Jurkat, Clone E6-1 (cell line): ENCODE measurements around the gene HGD.
A peak's percentile ranks its signal among the peaks of the same experiment; 100 is the strongest.
"Not testable (repeated sequence)": the region's sequence is repeated elsewhere in the genome, so short reads cannot be mapped to it uniquely, and the experiment has no call there.

Experiments used
- DNase-seq: peaks from one replicate; pipeline ENCODE4 v3.0.0-alpha.2; 2011; ENCODE audit warnings: low read depth, low spot score
- H3K4me3 ChIP-seq: 2 replicates; pipeline ENCODE4 v1.5.1; 2011; ENCODE audit warnings: mild to moderate bottlenecking, low read length, control low read depth, moderate library complexity

The HGD gene

GRCh38 chr3:120645083-120645845 is 36.8 kb downstream of the HGD start:
- DNase-seq, result no peak

GRCh38 chr3:120642368-120642948 is 39.6 kb downstream of the HGD start:
- peak; percentile 22 for DNase-seq
- no peak overlapping the region for H3K4me3 ChIP-seq

More at GRCh38 chr3:120645083-120645845, 36.8 kb downstream of the HGD start:
- no peak overlapping the region for H3K4me3 ChIP-seq

- H3K4me3 ChIP-seq, result no peak overlapping the region
- DNase-seq, result no peak
These were observed 40.3 kb downstream of the HGD start for GRCh38 chr3:120641696-120642246.

- H3K4me3 ChIP-seq, result no peak overlapping the region
- DNase-seq, result no peak
These were observed 41.8 kb downstream of the HGD start for GRCh38 chr3:120640231-120640630.

- not testable (repeated sequence) for H3K4me3 ChIP-seq, DNase-seq
These were observed 43.2 kb downstream of the HGD start for GRCh38 chr3:120638820-120639219.

- H3K4me3 ChIP-seq, result no peak overlapping the region
- DNase-seq, result no peak
These were observed 44.0 kb downstream of the HGD start for GRCh38 chr3:120637851-120638559.

- no peak for DNase-seq
- no peak overlapping the region for H3K4me3 ChIP-seq
These were observed 45.1 kb downstream of the HGD start for GRCh38 chr3:120636795-120637401.

GRCh38 chr3:120634539-120634938 is 47.5 kb downstream of the HGD start:
- DNase-seq, result no peak

GRCh38 chr3:120625159-120625586 is 56.9 kb downstream of the HGD start:
- DNase-seq, result no peak
- no peak overlapping the region for H3K4me3 ChIP-seq

More at GRCh38 chr3:120634539-120634938, 47.5 kb downstream of the HGD start:
- H3K4me3 ChIP-seq, result no peak overlapping the region

GRCh38 chr3:120623727-120624093 is 58.3 kb downstream of the HGD start:
- no peak overlapping the region for H3K4me3 ChIP-seq
- DNase-seq, result no peak

- H3K4me3 ChIP-seq, result no peak overlapping the region
- peak; percentile 40 for DNase-seq
These were observed 58.9 kb downstream of the HGD start for GRCh38 chr3:120622870-120623726.

- no peak overlapping the region for H3K4me3 ChIP-seq
- no peak for DNase-seq
These were observed 59.6 kb downstream of the HGD start for GRCh38 chr3:120622457-120622856.

GRCh38 chr3:120616745-120617144 is 65.3 kb downstream of the HGD start:
- not testable (repeated sequence) for DNase-seq, H3K4me3 ChIP-seq

- H3K4me3 ChIP-seq, result no peak overlapping the region
- no peak for DNase-seq
These were observed 66.0 kb downstream of the HGD start for GRCh38 chr3:120615847-120616609.

GRCh38 chr3:120614765-120615164 is 67.3 kb downstream of the HGD start:
- no peak for DNase-seq

GRCh38 chr3:120608506-120608905 is 73.5 kb downstream of the HGD start:
- no peak overlapping the region for H3K4me3 ChIP-seq
- no peak for DNase-seq

More at GRCh38 chr3:120614765-120615164, 67.3 kb downstream of the HGD start:
- no peak overlapping the region for H3K4me3 ChIP-seq

- DNase-seq, result no peak
- no peak overlapping the region for H3K4me3 ChIP-seq
These were observed 77.3 kb downstream of the HGD start for GRCh38 chr3:120604784-120605183.

- DNase-seq, result no peak
These were observed 77.7 kb downstream of the HGD start for GRCh38 chr3:120604382-120604781.

More at GRCh38 chr3:120604382-120604781, 77.7 kb downstream of the HGD start:
- no peak overlapping the region for H3K4me3 ChIP-seq
